Measurements from ENCODE around the gene FRMD8. TPM values are rescaled to one million over a fixed set of nuclear protein-coding genes. Genes with fewer than 3 reads are reported as not detected.
"Not testable (repeated sequence)": the region's sequence is repeated elsewhere in the genome, so short reads cannot be mapped to it uniquely, and the experiment has no call there.

The FRMD8 gene
- total and polyA plus RNA-seq, 2 donors (not counting 1 experiment from before 2014, with no cell fraction given), result 14.9 to 15.3 TPM

DNA sequence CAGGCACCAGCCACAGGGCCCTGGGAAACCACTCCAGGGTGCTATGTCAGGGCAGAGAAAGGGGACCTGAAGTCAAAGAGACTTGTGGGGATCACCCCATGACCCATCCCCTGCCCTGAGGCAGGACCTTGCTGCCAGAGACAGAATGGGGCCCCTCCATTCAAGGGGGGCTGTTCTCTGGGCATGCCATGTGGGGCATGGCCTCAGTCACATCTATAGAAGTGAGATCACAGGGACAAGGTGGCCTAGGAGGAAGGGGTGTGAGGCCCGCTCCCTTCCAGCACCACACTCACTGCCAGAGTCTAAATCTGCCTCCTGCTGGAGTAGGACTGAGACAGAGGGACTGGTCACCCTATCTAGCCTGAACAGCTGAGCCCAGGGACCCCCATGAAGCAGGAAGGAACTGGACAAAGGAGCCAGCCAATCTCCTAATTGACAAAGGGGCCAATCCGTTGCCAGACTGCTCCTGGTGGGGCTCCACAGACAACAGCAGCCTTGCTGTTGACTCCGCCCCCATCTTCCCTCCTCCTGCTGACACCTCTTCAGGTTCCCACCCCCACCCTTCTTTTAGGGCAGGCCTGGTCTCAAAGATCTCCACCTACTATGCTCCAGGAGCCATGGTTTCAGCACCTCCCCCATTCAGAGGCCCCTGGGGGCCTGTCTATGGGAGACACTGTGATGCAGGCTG is 62.1 kb downstream of the FRMD8 start:
- Histone ChIP-seq H4K20me1 (ENCODE audit: control insufficient read depth, extremely low read depth, insufficient read depth, low read length) (no peaks in the 10 kb centered on the region), H2AFZ (ENCODE audit: low read length) (no peak overlapping the region), H3K4me1 (ENCODE audit: control insufficient read depth, extremely low read depth, insufficient read depth, low read length) (peaks cover 12% of the 10 kb centered on the region), H3K4me3 (replicated peaks in 1 of 4; ENCODE audit: control extremely low read depth in 1 of 4, insufficient read depth in 1 of 4, low read depth in 3 of 4, low read length in 4 of 4) (no peak overlapping the region), H3K9me3 (ENCODE audit: control insufficient read depth, insufficient read depth, low read depth, low read length) (no peaks in the 10 kb centered on the region), H3K27me3 (ENCODE audit: control insufficient read depth, insufficient read depth, low read length) (no peaks in the 10 kb centered on the region), H3K9ac (ENCODE audit: insufficient read depth, low read length) (no peak overlapping the region), H3K36me3 (ENCODE audit: control insufficient read depth, insufficient read depth, low read length) (peaks cover 20% of the 10 kb centered on the region), H3K27ac (ENCODE audit: insufficient read depth, low read length) (peak overlapping the region; percentile 39), H3K79me2 (ENCODE audit: control insufficient read depth, insufficient read depth, low read length) (peaks cover 12% of the 10 kb centered on the region), H3K4me2 (ENCODE audit: extremely low read depth, insufficient read depth, low read length) (no peak overlapping the region)
- no peak for TF ChIP-seq EZH2 (IDR thresholded peaks at IDR 0.05; ENCODE audit: low read length, missing control alignments)
- TF ChIP-seq, protein P1, sequence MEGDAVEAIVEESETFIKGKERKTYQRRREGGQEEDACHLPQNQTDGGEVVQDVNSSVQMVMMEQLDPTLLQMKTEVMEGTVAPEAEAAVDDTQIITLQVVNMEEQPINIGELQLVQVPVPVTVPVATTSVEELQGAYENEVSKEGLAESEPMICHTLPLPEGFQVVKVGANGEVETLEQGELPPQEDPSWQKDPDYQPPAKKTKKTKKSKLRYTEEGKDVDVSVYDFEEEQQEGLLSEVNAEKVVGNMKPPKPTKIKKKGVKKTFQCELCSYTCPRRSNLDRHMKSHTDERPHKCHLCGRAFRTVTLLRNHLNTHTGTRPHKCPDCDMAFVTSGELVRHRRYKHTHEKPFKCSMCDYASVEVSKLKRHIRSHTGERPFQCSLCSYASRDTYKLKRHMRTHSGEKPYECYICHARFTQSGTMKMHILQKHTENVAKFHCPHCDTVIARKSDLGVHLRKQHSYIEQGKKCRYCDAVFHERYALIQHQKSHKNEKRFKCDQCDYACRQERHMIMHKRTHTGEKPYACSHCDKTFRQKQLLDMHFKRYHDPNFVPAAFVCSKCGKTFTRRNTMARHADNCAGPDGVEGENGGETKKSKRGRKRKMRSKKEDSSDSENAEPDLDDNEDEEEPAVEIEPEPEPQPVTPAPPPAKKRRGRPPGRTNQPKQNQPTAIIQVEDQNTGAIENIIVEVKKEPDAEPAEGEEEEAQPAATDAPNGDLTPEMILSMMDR (conservative IDR thresholded peaks at IDR 0.05 in 1 of 2, IDR thresholded peaks at IDR 0.05 in 1 of 2; ENCODE audit: low read depth in 1 of 2, low read length in 2 of 2), result no peak
- DNase-seq (ENCODE audit: low read depth in 2 of 2), result peak; percentile 58 to 69

DNA sequence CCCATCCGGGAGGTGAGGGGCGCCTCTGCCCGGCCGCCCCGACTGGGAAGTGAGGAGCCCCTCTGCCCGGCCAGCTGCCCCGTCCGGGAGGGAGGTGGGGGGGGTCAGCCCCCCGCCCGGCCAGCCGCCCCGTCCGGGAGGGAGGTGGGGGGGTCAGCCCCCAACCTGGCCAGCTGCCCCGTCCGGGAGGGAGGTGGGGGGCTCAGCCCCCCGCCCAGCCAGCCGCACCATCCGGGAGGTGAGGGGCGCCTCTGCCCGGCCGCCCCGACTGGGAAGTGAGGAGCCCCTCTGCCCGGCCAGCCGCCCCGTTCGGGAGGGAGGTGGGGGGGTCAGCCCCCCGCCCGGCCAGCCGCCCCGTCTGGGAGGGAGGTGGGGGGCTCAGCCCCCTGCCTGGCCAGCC is 64.9 kb downstream of the FRMD8 start:
- not testable (repeated sequence) for H3K4me3 ChIP-seq (replicated peaks in 1 of 4; ENCODE audit: control extremely low read depth in 1 of 4, insufficient read depth in 1 of 4, low read depth in 3 of 4, low read length in 4 of 4); H3K27ac ChIP-seq (ENCODE audit: insufficient read depth, low read length); H3K4me2 ChIP-seq (ENCODE audit: extremely low read depth, insufficient read depth, low read length); H3K27me3 ChIP-seq (ENCODE audit: control insufficient read depth, insufficient read depth, low read length); H3K36me3 ChIP-seq (ENCODE audit: control insufficient read depth, insufficient read depth, low read length); H3K9me3 ChIP-seq (ENCODE audit: control insufficient read depth, insufficient read depth, low read depth, low read length); H2AFZ ChIP-seq (ENCODE audit: low read length); H3K9ac ChIP-seq (ENCODE audit: insufficient read depth, low read length); H4K20me1 ChIP-seq (ENCODE audit: control insufficient read depth, extremely low read depth, insufficient read depth, low read length); DNase-seq (ENCODE audit: low read depth in 2 of 2)
- peaks cover 14% of the 10 kb centered on the region for H3K79me2 ChIP-seq (ENCODE audit: control insufficient read depth, insufficient read depth, low read length)
- H3K4me1 ChIP-seq (ENCODE audit: control insufficient read depth, extremely low read depth, insufficient read depth, low read length), result peaks cover 12% of the 10 kb centered on the region

DNA sequence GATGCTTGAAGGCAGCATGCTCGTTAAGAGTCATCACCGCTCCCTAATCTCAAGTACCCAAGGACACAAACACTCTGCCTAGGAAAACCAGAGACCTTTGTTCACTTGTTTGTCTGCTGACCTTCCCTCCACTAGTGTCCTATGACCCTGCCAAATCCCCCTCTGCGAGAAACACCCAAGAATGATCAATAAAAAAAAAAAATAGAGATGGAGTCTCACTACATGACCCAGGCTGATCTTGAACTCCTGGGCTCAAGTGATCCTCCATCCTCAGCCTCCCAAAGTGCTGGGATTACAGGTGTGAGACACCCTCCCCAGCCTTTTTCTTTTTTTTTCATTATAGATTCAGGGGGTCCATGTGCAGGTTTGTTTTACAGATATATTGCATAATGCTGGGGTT is 65.8 kb downstream of the FRMD8 start:
- H3K4me2 ChIP-seq (ENCODE audit: extremely low read depth, insufficient read depth, low read length); H3K36me3 ChIP-seq (ENCODE audit: control insufficient read depth, insufficient read depth, low read length); H3K9me3 ChIP-seq (ENCODE audit: control insufficient read depth, insufficient read depth, low read depth, low read length); H4K20me1 ChIP-seq (ENCODE audit: control insufficient read depth, extremely low read depth, insufficient read depth, low read length); H3K4me3 ChIP-seq (replicated peaks in 1 of 4; ENCODE audit: control extremely low read depth in 1 of 4, insufficient read depth in 1 of 4, low read depth in 3 of 4, low read length in 4 of 4); H3K27me3 ChIP-seq (ENCODE audit: control insufficient read depth, insufficient read depth, low read length); DNase-seq (ENCODE audit: low read depth in 2 of 2); H3K9ac ChIP-seq (ENCODE audit: insufficient read depth, low read length); H2AFZ ChIP-seq (ENCODE audit: low read length): not testable (repeated sequence)
- Histone ChIP-seq H3K79me2 (ENCODE audit: control insufficient read depth, insufficient read depth, low read length) (peaks cover 14% of the 10 kb centered on the region), H3K4me1 (ENCODE audit: control insufficient read depth, extremely low read depth, insufficient read depth, low read length) (peaks cover 12% of the 10 kb centered on the region), H3K27ac (ENCODE audit: insufficient read depth, low read length) (peak overlapping the region; percentile 93)

DNA sequence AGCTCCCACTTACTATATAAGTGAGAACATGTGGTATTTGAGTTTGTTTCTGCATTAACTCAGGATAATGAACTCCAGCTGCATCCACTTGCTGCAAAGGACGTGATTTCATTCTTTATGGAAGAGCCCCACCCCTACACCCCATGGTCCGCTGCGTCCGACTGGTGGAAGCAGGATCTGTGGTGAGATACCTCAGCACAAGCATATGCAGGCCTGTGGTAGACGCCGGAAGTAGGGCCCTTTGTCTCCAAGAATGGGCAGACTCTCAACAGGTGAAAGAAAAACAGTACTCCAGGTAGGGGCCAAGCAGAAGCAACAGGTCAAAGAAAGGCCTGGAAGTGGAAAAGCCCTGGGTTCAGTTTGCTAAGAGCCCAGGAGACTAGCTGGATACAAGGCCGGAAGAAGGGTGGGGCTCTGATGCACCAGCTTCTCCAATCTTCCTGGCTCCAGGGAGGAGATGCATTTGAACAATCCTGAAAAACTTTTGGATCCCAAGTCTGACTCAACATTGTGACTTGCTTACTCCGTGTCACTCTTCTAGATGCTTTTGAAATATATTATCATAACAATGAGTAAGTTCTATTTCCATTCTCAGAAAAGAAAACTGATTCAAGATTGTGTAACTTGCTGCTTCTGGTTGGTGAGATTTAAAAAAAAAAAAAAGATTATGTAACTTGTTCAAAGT is 66.5 kb downstream of the FRMD8 start:
- Histone ChIP-seq H3K79me2 (ENCODE audit: control insufficient read depth, insufficient read depth, low read length) (peaks cover 14% of the 10 kb centered on the region), H3K36me3 (ENCODE audit: control insufficient read depth, insufficient read depth, low read length) (no peaks in the 10 kb centered on the region), H3K4me2 (ENCODE audit: extremely low read depth, insufficient read depth, low read length) (peak overlapping the region; percentile 15), H3K27ac (ENCODE audit: insufficient read depth, low read length) (peak overlapping the region; percentile 93), H2AFZ (ENCODE audit: low read length) (no peak overlapping the region), H3K27me3 (ENCODE audit: control insufficient read depth, insufficient read depth, low read length) (no peaks in the 10 kb centered on the region), H3K4me3 (replicated peaks in 1 of 4; ENCODE audit: control extremely low read depth in 1 of 4, insufficient read depth in 1 of 4, low read depth in 3 of 4, low read length in 4 of 4) (no peak overlapping the region), H3K9ac (ENCODE audit: insufficient read depth, low read length) (peak overlapping the region; percentile 13), H3K4me1 (ENCODE audit: control insufficient read depth, extremely low read depth, insufficient read depth, low read length) (peaks cover 12% of the 10 kb centered on the region), H3K9me3 (ENCODE audit: control insufficient read depth, insufficient read depth, low read depth, low read length) (no peaks in the 10 kb centered on the region), H4K20me1 (ENCODE audit: control insufficient read depth, extremely low read depth, insufficient read depth, low read length) (no peaks in the 10 kb centered on the region)
- TF ChIP-seq, protein P1 (conservative IDR thresholded peaks at IDR 0.05 in 1 of 2, IDR thresholded peaks at IDR 0.05 in 1 of 2; ENCODE audit: low read depth in 1 of 2, low read length in 2 of 2), result no peak
- TF ChIP-seq EZH2 (IDR thresholded peaks at IDR 0.05; ENCODE audit: low read length, missing control alignments), result no peak
- DNase-seq (ENCODE audit: low read depth in 2 of 2), result peak; percentile 81 to 87

All from fibroblast of lung (primary cell).